ENCODE data around the gene AKAP7.
A peak's percentile ranks its signal among the peaks of the same experiment; 100 is the strongest.
"Not testable (repeated sequence)": the region's sequence is repeated elsewhere in the genome, so short reads cannot be mapped to it uniquely, and the experiment has no call there.

AKAP7 gene

GRCh38 chr6:131257104-131257503 lies 121.8 kb downstream of the AKAP7 start:
- DNase-seq, result no peak

- no peak for DNase-seq
These were observed 122.9 kb downstream of the AKAP7 start for GRCh38 chr6:131258010-131258652.

- no peak for DNase-seq
These were observed 123.7 kb downstream of the AKAP7 start for GRCh38 chr6:131258816-131259476.

DNA sequence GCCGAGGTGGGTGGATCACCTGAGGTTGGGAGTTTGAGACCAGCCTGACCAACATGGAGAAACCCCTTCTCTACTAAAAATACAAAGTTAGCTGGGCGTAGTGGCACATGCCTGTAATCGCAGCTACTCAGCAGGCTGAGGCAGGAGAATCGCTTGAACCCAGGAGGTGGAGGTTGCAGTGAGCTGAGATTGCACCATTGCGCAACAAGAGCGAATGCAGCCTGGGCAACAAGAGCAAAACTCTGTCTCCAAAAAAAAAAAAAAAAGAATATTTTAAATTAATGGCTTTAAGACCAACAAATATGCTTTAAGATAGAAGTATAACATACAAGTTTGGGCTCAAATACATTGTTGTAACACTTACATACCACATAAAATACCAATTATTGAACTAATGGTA lies 125.7 kb downstream of the AKAP7 start:
- not testable (repeated sequence) for DNase-seq

DNA sequence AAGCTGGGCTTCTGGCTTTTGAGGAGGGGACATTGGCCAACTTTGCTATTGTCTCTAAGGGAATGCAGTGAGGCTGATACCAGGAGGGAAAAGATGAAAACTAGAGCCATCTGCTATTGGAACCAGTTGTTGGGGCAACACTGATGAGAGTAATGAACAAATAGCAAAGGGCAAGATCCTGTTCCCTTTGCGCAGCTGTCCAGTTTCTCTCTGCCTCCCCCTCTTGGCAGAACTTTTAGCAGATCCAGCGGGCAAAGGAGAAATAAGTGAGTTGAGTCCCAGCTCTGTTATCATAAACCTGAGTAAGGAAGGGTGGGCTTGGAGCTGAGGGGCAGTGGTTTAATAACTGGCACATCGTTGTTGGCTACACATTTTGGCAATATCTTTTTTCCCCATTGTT lies 126.8 kb downstream of the AKAP7 start:
- no peak for DNase-seq

GRCh38 chr6:131265939-131266338 lies 130.7 kb downstream of the AKAP7 start:
- DNase-seq, result no peak

DNA sequence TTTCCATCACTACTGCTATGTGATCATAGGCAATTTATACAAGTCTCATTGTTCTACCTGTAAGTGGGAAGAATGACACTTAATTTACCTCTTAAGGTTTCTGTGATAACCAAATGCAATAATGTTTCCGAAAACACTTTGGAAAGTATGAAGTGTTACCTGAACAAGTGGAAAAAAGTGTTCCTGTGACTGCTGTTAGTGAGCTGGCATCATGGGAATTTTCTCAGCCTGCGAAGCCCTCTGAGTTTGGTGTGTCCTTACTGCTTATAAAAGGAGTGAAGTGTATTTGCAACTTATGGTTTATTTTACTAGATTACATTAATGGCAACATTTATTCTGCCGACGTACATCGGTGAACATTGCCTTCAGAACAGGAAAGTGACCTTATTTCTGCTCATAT lies 133.0 kb downstream of the AKAP7 start:
- no peak for DNase-seq

GRCh38 chr6:131269565-131270391 lies 134.5 kb downstream of the AKAP7 start:
- DNase-seq, result no peak

- DNase-seq, result no peak
These were observed 135.3 kb downstream of the AKAP7 start for GRCh38 chr6:131270534-131270933.

GRCh38 chr6:131275273-131275672 lies 140.0 kb downstream of the AKAP7 start:
- DNase-seq, result no peak

- no peak for DNase-seq
These were observed 142.3 kb downstream of the AKAP7 start for GRCh38 chr6:131277591-131277990.

DNA sequence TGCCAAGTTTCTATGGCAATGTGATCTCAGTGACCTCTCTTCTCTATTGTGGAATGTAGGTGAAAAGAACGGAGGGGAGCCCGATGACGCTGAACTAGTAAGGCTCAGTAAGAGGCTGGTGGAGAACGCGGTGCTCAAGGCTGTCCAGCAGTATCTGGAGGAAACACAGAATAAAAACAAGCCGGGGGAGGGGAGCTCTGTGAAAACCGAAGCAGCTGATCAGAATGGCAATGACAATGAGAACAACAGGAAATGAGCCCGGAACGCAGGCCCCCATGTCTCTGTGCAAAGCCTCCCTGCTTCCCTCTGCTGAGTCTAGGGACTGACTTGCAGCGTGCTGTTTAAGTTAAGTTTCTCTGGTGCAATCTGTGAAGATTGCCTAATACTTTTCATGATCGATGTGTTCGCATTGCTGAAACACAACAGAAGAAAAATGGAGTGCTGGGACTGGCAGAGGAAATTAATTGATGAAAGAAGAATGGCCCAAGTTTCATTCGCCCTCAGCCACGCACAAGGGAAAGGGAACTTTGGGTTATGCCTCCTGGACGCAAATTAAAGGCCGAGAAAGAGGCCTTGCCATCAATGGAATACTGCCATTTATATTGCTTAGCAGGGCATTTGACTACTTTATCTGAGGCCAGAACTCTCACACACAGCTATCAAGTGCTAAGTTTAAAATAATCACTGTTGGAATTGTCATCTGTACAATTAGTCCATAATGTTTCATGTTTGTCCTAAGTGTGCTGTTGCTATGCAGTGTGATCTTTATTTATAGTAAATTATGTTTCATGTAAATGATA lies 146.4 kb downstream of the AKAP7 start:
- DNase-seq, result peak; percentile 19 to 36

GRCh38 chr6:131282365-131282764 lies 147.1 kb downstream of the AKAP7 start:
- DNase-seq, result no peak

DNA sequence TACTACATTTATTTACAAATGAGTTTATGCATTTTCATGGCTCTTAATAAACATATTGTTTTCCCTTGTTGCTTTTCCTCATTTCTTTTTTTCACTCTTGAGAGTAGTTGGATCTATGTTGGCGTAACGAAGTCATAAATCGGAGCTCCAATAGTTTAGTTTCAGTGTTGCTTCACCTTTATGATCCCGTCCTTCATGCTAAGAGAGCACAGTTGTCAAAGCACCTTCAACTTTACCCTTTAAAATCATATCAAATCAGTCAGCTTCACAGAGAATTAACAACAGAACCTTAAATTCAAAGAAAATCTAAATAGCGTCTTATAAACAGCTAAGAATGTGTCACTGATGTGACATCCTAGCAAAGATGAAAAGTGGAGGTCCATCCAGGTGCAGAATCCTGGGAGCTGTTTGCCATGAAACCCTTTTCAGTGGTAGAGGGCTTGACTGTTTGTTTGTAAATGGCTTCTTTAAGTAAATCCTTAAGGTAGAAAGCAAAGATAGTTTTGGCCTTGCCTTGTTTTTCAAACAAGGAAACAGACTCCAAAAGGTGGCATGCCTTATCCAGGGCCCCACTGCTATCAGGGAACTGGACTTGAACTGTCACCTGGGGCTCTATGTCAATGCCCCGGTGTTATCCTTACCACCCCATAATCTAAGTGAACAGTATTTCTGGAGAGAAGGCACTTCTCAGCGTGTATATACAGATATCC lies 148.4 kb downstream of the AKAP7 start:
- no peak for DNase-seq

- no peak for DNase-seq
These were observed 150.3 kb downstream of the AKAP7 start for GRCh38 chr6:131285548-131285947.

DNA sequence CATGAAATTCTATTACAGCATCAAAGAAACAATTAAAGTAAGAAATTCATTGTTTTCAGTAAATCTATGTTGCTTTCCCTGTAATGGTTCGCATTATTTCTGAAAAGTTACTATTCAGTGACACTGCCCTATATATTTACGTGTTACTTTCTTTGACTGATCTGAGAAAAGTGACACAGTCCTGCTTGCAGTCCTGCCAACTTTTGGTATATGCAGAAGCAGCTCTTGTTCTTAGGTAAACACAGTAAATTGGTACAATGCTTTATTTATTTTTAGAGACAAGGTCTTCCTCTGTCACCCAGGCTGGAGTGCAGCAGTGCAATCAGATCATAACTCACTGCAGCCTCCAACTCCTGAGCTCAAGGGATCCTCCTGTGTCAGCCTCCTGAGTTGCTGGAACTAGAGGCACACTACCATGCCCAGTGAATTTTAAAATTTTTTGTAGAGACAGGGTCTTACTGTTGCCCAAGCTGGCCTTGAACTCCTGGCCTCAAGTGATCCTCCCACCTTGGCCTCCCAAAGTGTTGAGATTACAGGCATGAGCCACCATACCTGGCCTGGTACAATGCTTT lies 151.3 kb downstream of the AKAP7 start:
- DNase-seq, result no peak

GRCh38 chr6:131288214-131288613 lies 152.9 kb downstream of the AKAP7 start:
- no peak for DNase-seq

DNA sequence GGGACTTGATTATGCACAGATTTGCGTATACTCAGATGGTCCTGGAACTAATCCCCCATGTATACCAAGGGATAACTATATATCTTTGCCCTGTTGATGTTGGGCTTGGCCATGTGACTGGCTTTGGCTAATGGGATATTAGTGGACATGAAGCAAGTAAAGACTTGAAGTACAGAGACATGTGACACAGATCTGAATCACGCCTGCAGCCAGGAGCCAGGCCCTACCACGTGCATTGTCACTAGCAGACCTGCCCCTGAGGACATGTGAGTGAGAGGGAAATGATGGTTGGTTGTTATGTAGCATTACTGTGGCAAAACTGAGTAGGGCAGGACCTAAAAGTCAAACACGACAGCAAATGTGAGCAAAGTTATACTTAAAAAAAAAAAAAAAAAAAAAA lies 155.7 kb downstream of the AKAP7 start:
- no peak for DNase-seq

GRCh38 chr6:131292145-131292938 lies 157.1 kb downstream of the AKAP7 start:
- no peak for DNase-seq

DNA sequence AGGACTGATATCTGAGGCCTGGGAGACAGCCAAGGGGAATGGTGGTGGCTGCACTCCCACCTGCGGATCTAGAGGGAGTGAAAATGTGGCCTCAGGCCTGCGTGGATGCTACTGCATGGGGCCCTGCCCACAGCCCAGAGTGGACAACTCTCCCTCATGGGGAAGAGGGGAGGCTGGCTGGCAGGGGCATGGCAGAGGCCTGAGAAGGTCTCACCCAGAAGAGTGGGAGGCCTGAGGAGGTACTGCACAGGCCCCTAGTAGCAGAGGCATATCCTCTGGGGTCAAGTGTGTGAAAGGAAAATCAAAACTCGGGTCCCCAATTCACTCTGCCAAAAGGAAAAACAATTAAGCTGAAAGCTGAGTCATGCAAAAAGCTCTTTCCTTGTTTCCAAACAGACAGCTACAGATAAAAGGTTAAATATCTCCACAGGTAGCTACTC lies 158.2 kb downstream of the AKAP7 start:
- DNase-seq, result no peak

DNA sequence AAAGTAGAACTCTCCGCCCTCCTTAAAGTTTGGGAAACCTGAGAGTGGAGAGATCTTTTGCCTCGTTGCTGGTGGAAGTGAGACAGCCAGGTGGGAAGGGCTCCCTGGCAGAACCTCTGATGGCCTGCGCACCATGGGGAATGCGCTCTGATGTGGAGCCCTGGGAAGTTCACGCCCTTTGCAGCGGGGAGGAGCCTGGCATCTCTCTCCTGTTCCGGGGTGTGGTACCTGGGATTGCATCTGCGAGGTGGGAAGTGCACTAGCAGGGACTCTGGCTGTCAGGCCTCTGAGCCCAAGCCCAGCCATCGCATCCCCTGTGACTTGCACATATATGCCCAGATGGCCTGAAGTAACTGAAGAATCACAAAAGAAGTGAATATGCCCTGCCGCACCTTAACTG lies 159.8 kb downstream of the AKAP7 start:
- no peak for DNase-seq

Data from stimulated activated CD4-positive, alpha-beta T cell treated with anti-CD3 and anti-CD28 coated beads, Interleukin-2, amount 100 ng/mL, for 48 hours (primary cell).